Cardiac muscle cell (in vitro differentiated cells and primary cell): ENCODE results near the gene UBE3C. TPM values are rescaled to one million over a fixed set of nuclear protein-coding genes. Genes with fewer than 3 reads are reported as not detected.

Source experiments
- DNase-seq, 2 donors: peaks; one replicate each; pipeline versions ENCODE4 v3.0.0 to v3.0.0-alpha.2; 2010 to 2017; ENCODE audit warnings: low read depth in 1 of 2, low spot score in 1 of 2
- H3K27ac ChIP-seq: fragments of 200-600 bp; sonication (generic); 2 replicates; pipeline ENCODE4 v1.5.1; 2016
- H3K27me3 ChIP-seq: fragments of 200-600 bp; sonication (generic); 2 replicates; pipeline ENCODE4 v1.6.0; 2016; ENCODE audit warnings: control low read depth
- H3K36me3 ChIP-seq: fragments of 200-600 bp; sonication (generic); 2 replicates; pipeline ENCODE4 v1.5.1; 2016; ENCODE audit warnings: control low read depth
- H3K4me1 ChIP-seq: fragments of 200-600 bp; sonication (generic); 2 replicates; pipeline ENCODE4 v1.8.1; 2017; ENCODE audit warnings: low read depth, mild to moderate bottlenecking, mixed run types
- H3K4me3 ChIP-seq: fragments of 200-600 bp; sonication (generic); 2 replicates; pipeline ENCODE4 v1.5.1; 2016; ENCODE audit warnings: mild to moderate bottlenecking
- H3K9me3 ChIP-seq: fragments of 200-600 bp; sonication (generic); 2 replicates; pipeline ENCODE4 v1.5.1; 2017; ENCODE audit warnings: low read depth, mild to moderate bottlenecking, control low read depth
- CTCF ChIP-seq: IDR thresholded peaks from 2 replicates; pipeline ENCODE4 v1.5.1; 2012; ENCODE audit warnings: low read depth, mild to moderate bottlenecking, low read length
- polyA plus RNA-seq: library from polyadenylated mRNA; unstranded; fragments of >200 nt; fragmentation: Nextera tagmentation; extraction: Ambion mirVana; gene quantifications from 2 replicates; pipeline ENCODE4 v1.2.1, GENCODE V29; 2016
- total RNA-seq: library from RNA; depleted of rRNA; stranded (reverse); fragments of >200 nt; gene quantifications from 2 replicates; pipeline ENCODE4 v1.2.3, GENCODE V29; 2016

UBE3C gene
- total and polyA plus RNA-seq, 2 experiments from 2014 or later, result 24.4 to 33.1 TPM

- peak; percentile 29 for TF ChIP-seq CTCF
- peaks cover 29% of the 10 kb centered on the region for H3K36me3 ChIP-seq
- no peaks in the 10 kb centered on the region for H3K27me3 ChIP-seq
- no peaks in the 10 kb centered on the region for H3K9me3 ChIP-seq
- DNase-seq, result peak in 1 of 2 donors; percentile 60
- H3K4me3 ChIP-seq, result no peak overlapping the region
- H3K4me1 ChIP-seq, result no peaks in the 10 kb centered on the region
- H3K27ac ChIP-seq, result no peak overlapping the region
Observed at GRCh38 chr7:157224627-157225026, 85.9 kb downstream of the UBE3C start.

- H3K36me3 ChIP-seq, result peaks cover 39% of the 10 kb centered on the region
- no peaks in the 10 kb centered on the region for H3K9me3 ChIP-seq
- H3K27ac ChIP-seq, result no peak overlapping the region
- DNase-seq, result peak; percentile 36 to 37
- H3K4me3 ChIP-seq, result no peak overlapping the region
- no peaks in the 10 kb centered on the region for H3K4me1 ChIP-seq
- H3K27me3 ChIP-seq, result no peaks in the 10 kb centered on the region
- peak; percentile 44 for TF ChIP-seq CTCF
Observed at GRCh38 chr7:157228864-157229422, 90.2 kb downstream of the UBE3C start.

GRCh38 chr7:157233677-157234076 lies 95.0 kb downstream of the UBE3C start:
- peaks cover 25% of the 10 kb centered on the region for H3K36me3 ChIP-seq
- no peaks in the 10 kb centered on the region for H3K9me3 ChIP-seq
- TF ChIP-seq CTCF, result no peak
- H3K4me1 ChIP-seq, result no peaks in the 10 kb centered on the region
- peak in 1 of 2 donors; percentile 25 for DNase-seq
- H3K4me3 ChIP-seq, result no peak overlapping the region
- H3K27ac ChIP-seq, result no peak overlapping the region
- H3K27me3 ChIP-seq, result no peaks in the 10 kb centered on the region

GRCh38 chr7:157234271-157234670 lies 95.5 kb downstream of the UBE3C start:
- Histone ChIP-seq H3K9me3 (no peaks in the 10 kb centered on the region), H3K36me3 (peaks cover 25% of the 10 kb centered on the region), H3K4me3 (no peak overlapping the region), H3K27ac (no peak overlapping the region), H3K27me3 (no peaks in the 10 kb centered on the region), H3K4me1 (no peaks in the 10 kb centered on the region)
- no peak for DNase-seq
- TF ChIP-seq CTCF, result no peak

- H3K9me3 ChIP-seq, result no peaks in the 10 kb centered on the region
- no peak for DNase-seq
- no peak overlapping the region for H3K27ac ChIP-seq
- TF ChIP-seq CTCF, result no peak
- H3K4me1 ChIP-seq, result no peaks in the 10 kb centered on the region
- no peak overlapping the region for H3K4me3 ChIP-seq
- no peaks in the 10 kb centered on the region for H3K27me3 ChIP-seq
- H3K36me3 ChIP-seq, result peaks cover 25% of the 10 kb centered on the region
Observed at GRCh38 chr7:157235357-157236333, 96.9 kb downstream of the UBE3C start.
